A549 treated with AZD9567 at 1 μM for 4 hours (cell line): Measurements from ENCODE around the gene NRDE2. TPM values are rescaled to one million over a fixed set of nuclear protein-coding genes. Genes with fewer than 3 reads are reported as not detected.

Experiments
- total RNA-seq: library from RNA; stranded (reverse); fragments of 200-300 nt; extraction: Qiagen RNA extraction; gene quantifications from 5 replicates; pipeline ENCODE4 v1.2.3, GENCODE V29; 2022; ENCODE audit not compliant: insufficient read depth

NRDE2 gene
- 6.8 to 8.6 TPM (median 7.1 TPM) in 5 replicates for total RNA-seq

GRCh38 chr14:90331497-90332270 lies at the start of gene NRDE2:
Gene NRDE2 (minus strand): TSS chr14:90331941. CDS start chr14:90331904, 37 bp downstream.

DNA sequence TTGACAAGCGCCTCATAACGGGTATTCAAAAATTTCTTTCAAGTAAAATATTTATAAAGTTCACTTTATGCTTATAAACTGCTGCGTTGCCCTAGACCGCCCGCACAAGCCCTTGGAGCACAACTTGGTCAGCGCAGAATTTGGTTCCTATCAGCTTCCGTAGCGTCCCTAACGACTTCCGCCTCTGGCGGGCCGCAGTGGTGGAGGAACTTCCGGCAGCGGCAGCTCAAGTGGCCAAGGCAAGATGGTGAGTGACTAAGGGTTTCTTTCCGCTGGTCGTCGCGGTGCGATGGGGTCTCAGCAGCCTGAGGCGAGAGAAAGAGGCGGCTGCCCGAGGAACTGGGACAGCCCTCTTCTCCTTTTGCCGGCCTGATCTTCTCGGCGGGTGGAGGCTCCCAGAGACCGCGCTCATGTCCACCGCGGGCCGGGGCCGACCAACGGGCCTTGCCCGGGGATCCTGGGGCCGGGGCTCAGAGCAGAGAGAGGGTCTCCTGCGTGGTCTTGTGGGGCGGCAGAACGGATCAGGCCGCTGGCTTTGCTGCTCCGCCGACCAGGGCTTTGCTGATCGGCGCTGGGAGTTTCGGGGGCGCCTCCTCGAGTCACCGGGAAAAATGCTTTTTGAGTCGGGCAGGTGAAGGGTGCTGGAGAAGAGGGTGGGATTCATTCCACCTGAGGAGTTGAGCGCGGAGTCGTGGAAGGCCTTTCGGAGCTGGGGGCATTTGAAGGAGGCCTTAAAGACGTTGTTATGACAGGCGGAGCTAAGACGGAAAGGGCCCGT lies 75.2 kb downstream of the NRDE2 start, which contains the start of gene PSMC1:
PSMC1 (plus strand) TSS at position 200 of the 778 bp plus-strand sequence; CDS start at position 245, 45 bp downstream.

Other genes starting within 250 kb of the NRDE2 start
- 213 to 278 TPM (median 217 TPM) in 5 replicates for gene PSMC1, start 75.4 kb downstream of the NRDE2 start, total RNA-seq
- gene CALM1, start 65.1 kb upstream of the NRDE2 start, total RNA-seq, result 330 to 432 TPM (median 368 TPM) in 5 replicates